Colonic mucosa (tissue), 4 donors: ENCODE data around the gene SCUBE1. TPM values are rescaled to one million over a fixed set of nuclear protein-coding genes. Genes with fewer than 3 reads are reported as not detected.

Experiments
- DNase-seq: peaks from one replicate; pipeline ENCODE4 v3.0.0-alpha.2; 2020
- H3K27ac ChIP-seq: fragments of 200-600 bp; one replicate; pipeline ENCODE4 v1.8.0; 2021
- H3K27me3 ChIP-seq: fragments of 200-600 bp; one replicate; pipeline ENCODE4 v1.8.0; 2021
- H3K36me3 ChIP-seq: fragments of 200-600 bp; one replicate; pipeline ENCODE4 v1.8.0; 2021
- H3K4me1 ChIP-seq: fragments of 200-600 bp; one replicate; pipeline ENCODE4 v1.8.0; 2021; ENCODE audit warnings: mild to moderate bottlenecking
- H3K4me3 ChIP-seq: fragments of 200-600 bp; one replicate; pipeline ENCODE4 v1.8.0; 2021
- H3K9ac ChIP-seq, 2 donors: one replicate each; pipeline ENCODE4 v1.7.0; 2013; ENCODE audit warnings: control low read depth in 2 of 2, low read depth in 2 of 2, low read length in 2 of 2
- H3K9me3 ChIP-seq: fragments of 200-600 bp; one replicate; pipeline ENCODE4 v1.8.0; 2021
- intact Hi-C: fragments of 100-400 bp; cut with DNase I; formaldehyde crosslinking; loops from one replicate; pipeline ENCODE4 v1.14.1; 2022
- total RNA-seq, 2 donors: library from RNA; stranded (reverse); fragmentation: NEBNext Ultra II Directional in 1 of 2; extraction: Animal tissue kit (Norgen Biotek cat#: 25700) in 1 of 2; gene quantifications; one replicate each; pipeline ENCODE4 v1.2.1, GENCODE V29; 2021
- TF ChIP-seq, protein P1 (sequence below): fragments of 200-600 bp; IDR thresholded peaks from one replicate; pipeline ENCODE4 v1.8.0; 2022; ENCODE audit warnings: antibody characterized with exemption, mild to moderate bottlenecking
- donor health status: healthy.
- donor health status: DM: no; HTN: no; CAD: no.
- donor health status: DM: no; HTN: no; CAD: no.

SCUBE1 gene
- total RNA-seq, 2 donors from 2014 or later, result 1.7 to 5.6 TPM

DNA sequence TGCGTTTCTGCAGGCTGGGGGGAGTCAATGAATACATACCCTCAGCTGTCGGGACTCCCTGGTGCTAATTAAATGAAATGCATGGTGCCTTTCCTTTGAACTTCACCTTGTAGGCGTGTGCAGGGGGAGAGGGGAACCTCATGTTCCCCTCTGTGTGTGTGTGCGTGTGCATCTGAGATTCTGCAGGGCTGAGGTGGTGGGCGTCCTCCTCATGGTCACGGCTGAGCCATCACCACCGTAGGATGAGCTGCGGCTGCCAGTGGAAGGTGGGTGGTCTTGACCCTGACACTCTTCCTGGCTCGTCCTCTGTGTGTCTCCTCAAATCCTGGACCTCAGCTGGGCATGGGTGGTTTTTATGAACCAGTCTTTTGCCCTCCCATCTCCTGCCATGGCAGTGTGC, 103.2 kb downstream of the SCUBE1 start:
- no peaks in the 10 kb centered on the region for H3K27me3 ChIP-seq
- no peaks in the 10 kb centered on the region for H3K4me1 ChIP-seq
- no peaks in the 10 kb centered on the region for H3K9me3 ChIP-seq
- intact Hi-C loops, result no loop called here
- no peaks in the 10 kb centered on the region for H3K36me3 ChIP-seq
- no peak overlapping the region for H3K27ac ChIP-seq
- TF ChIP-seq, protein P1, sequence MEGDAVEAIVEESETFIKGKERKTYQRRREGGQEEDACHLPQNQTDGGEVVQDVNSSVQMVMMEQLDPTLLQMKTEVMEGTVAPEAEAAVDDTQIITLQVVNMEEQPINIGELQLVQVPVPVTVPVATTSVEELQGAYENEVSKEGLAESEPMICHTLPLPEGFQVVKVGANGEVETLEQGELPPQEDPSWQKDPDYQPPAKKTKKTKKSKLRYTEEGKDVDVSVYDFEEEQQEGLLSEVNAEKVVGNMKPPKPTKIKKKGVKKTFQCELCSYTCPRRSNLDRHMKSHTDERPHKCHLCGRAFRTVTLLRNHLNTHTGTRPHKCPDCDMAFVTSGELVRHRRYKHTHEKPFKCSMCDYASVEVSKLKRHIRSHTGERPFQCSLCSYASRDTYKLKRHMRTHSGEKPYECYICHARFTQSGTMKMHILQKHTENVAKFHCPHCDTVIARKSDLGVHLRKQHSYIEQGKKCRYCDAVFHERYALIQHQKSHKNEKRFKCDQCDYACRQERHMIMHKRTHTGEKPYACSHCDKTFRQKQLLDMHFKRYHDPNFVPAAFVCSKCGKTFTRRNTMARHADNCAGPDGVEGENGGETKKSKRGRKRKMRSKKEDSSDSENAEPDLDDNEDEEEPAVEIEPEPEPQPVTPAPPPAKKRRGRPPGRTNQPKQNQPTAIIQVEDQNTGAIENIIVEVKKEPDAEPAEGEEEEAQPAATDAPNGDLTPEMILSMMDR, result no peak
- H3K4me3 ChIP-seq, result no peak overlapping the region
- no peak for DNase-seq
- H3K9ac ChIP-seq, result no peak overlapping the region

DNA sequence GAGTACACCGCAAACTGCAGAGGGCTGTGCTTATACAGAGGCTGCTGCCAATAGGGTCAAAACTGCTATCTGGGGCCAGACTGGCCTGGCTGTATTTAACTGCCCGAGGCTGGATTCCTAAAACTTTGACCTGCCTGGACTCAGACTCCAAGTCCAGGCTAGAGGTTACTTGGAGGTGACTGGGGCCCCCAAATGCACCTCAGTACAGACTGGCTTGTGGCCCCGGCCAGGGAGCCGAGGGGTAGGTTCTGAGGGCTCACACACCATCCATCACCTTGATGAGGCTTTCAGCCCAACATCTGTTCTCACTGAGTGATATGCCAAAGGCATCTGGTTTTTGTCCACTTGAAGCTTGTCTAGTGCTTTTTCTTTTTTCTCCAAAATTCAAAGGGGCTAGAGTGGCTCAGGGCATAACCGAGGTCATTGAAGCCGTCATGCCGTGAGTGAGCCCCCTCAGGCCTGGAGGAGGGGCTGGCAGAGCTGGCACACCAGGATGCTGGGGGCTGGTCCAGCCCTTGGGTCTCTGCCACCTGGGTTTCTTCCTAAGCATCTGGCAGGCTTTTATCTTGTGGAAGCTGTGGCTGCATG, 103.9 kb downstream of the SCUBE1 start:
- no peak overlapping the region for H3K27ac ChIP-seq
- no peak overlapping the region for H3K4me3 ChIP-seq
- no peak overlapping the region for H3K9ac ChIP-seq
- H3K27me3 ChIP-seq, result no peaks in the 10 kb centered on the region
- no peaks in the 10 kb centered on the region for H3K9me3 ChIP-seq
- intact Hi-C loops, result no loop called here
- H3K4me1 ChIP-seq, result no peaks in the 10 kb centered on the region
- H3K36me3 ChIP-seq, result no peaks in the 10 kb centered on the region
- TF ChIP-seq, protein P1, result no peak
- no peak for DNase-seq

DNA sequence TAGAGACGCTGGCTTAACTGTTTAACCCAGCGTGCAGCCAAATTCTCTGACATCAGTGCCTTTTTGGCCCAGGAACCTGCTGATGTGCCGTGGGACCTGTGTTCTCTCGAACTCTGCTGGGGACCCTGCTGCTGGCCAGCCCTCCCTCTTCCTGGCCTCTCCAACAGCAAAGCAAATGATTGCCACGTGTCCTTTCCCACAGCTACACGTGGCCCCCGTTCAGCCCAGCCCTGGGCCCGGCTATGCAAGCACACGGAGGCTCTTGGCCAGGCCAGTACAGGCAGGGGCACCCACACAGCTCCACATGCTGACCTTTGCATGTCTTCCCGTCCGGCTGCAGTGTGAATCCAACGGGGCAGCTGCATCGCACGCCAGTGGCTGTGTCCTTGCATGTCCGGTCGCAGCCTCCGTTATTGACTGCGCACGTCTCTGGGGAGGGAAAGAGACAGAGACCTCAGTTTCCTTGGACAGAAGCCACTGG, 104.6 kb downstream of the SCUBE1 start:
- no peaks in the 10 kb centered on the region for H3K4me1 ChIP-seq
- no peaks in the 10 kb centered on the region for H3K36me3 ChIP-seq
- intact Hi-C loops, result no loop called here
- TF ChIP-seq, protein P1, result no peak
- H3K4me3 ChIP-seq, result no peak overlapping the region
- H3K27me3 ChIP-seq, result no peaks in the 10 kb centered on the region
- DNase-seq, result no peak
- no peaks in the 10 kb centered on the region for H3K9me3 ChIP-seq
- H3K27ac ChIP-seq, result no peak overlapping the region
- no peak overlapping the region for H3K9ac ChIP-seq

DNA sequence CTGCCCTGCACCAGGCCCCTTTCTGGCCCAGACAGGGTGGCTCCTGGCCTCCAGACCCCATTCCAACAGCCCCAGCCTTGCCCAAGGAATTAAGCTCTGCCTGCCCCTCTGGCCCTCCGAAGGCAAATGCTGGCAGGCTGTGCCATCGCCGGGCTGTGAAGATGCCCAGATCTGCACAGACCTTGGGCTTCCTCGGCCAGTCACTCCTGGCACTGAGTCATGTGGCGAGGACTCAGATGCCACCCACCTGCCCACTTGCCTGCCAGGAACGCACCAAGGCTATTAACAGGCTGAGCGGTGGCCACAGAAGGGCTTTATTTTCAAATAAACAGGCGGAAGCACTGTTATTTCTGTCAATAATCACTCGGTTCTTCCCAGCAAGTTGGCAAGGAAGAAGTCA, 105.9 kb downstream of the SCUBE1 start:
- Histone ChIP-seq H3K36me3 (no peaks in the 10 kb centered on the region), H3K4me3 (no peak overlapping the region), H3K9ac (no peak overlapping the region), H3K4me1 (no peaks in the 10 kb centered on the region), H3K27me3 (no peaks in the 10 kb centered on the region), H3K27ac (no peak overlapping the region), H3K9me3 (no peaks in the 10 kb centered on the region)
- TF ChIP-seq, protein P1, result no peak
- intact Hi-C loops, result no loop called here
- no peak for DNase-seq

DNA sequence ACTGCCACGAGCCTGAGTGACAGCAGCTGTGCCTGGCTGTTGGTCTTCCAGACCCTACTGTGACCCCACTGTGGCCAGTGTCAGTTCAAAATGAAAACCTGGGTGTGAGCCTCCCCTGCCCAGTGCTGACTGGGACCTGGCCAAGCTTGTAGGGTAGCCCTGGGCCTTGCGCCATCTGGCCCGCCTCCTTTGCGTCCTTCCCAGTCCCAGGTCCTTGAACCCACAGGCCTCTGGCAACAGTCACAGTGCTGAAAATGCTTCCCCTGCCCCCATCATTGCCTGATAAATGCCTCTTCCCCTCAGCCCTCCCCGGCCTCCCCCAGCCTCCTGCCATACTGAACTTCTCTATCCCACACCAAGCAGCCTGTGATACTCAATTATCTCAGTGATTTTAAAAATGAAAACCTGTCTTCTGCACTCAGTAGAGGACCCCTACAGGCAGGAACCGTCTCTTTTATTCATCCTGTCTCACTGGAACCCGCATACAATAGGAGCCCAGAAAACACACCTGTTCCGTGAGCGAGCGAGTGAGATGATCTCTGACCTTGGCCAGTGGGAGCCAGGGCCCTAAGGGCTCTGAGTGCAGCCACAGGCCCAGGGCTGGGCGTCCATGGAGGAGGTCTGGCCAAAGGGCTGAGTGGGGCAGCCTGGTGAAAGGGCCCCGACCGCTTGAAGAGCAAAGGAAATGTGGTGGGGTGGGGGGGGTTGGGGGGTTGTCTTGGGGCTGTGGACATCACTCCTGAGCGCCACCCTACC, 106.6 kb downstream of the SCUBE1 start:
- H3K36me3 ChIP-seq, result no peaks in the 10 kb centered on the region
- H3K4me1 ChIP-seq, result no peaks in the 10 kb centered on the region
- TF ChIP-seq, protein P1, result no peak
- no peak overlapping the region for H3K27ac ChIP-seq
- H3K9me3 ChIP-seq, result no peaks in the 10 kb centered on the region
- no peak overlapping the region for H3K9ac ChIP-seq
- no peak overlapping the region for H3K4me3 ChIP-seq
- H3K27me3 ChIP-seq, result no peaks in the 10 kb centered on the region
- intact Hi-C loops, result no loop called here
- DNase-seq, result no peak
